OCI-LY1 (cell line): Measurements from ENCODE around the gene MICAL2.

Experiments used
- H2AFZ ChIP-seq: fragments of 200-600 bp; sonication (generic), shearing (Covaris generic); 2 replicates; pipeline ENCODE4 v1.6.0; 2014; ENCODE audit warnings: antibody characterized with exemption, mild to moderate bottlenecking, low read length
- H3F3A ChIP-seq: fragments of 200-600 bp; sonication (generic), shearing (Covaris generic); 2 replicates; pipeline ENCODE4 v1.6.0; 2014; ENCODE audit warnings: mild to moderate bottlenecking, antibody characterized with exemption, low read length, moderate library complexity; ENCODE audit not compliant: insufficient read depth
- H3K27ac ChIP-seq: fragments of 200-600 bp; sonication (generic); 2 replicates; pipeline ENCODE4 v1.5.1; 2014; ENCODE audit warnings: low read length, mixed run types, mild to moderate bottlenecking, low read depth; ENCODE audit not compliant: poor library complexity, severe bottlenecking
- H3K27me3 ChIP-seq: fragments of 200-600 bp; sonication (generic); 2 replicates; pipeline ENCODE4 v1.6.0; 2014; ENCODE audit warnings: antibody characterized with exemption, mild to moderate bottlenecking, low read length, moderate library complexity; ENCODE audit not compliant: insufficient read depth
- H3K36me3 ChIP-seq: fragments of 200-600 bp; sonication (generic); 2 replicates; pipeline ENCODE4 v1.6.1; 2014; ENCODE audit warnings: mild to moderate bottlenecking, antibody characterized with exemption, low read length, moderate library complexity, mixed read lengths; ENCODE audit not compliant: insufficient read depth
- H3K4me1 ChIP-seq: fragments of 200-600 bp; sonication (generic); 2 replicates; pipeline ENCODE4 v1.5.1; 2014; ENCODE audit warnings: mild to moderate bottlenecking, low read length, moderate library complexity; ENCODE audit not compliant: insufficient read depth, severe bottlenecking
- H3K4me2 ChIP-seq: fragments of 200-600 bp; sonication (generic), shearing (Covaris generic); 2 replicates; pipeline ENCODE4 v1.6.1; 2014; ENCODE audit warnings: low read length
- H3K4me3 ChIP-seq: fragments of 200-600 bp; sonication (generic); 2 replicates; pipeline ENCODE4 v1.5.1; 2014; ENCODE audit warnings: low read length, low read depth, mild to moderate bottlenecking, mixed read lengths; ENCODE audit not compliant: poor library complexity, severe bottlenecking
- H3K79me2 ChIP-seq: fragments of 200-600 bp; shearing (Covaris generic); 2 replicates; pipeline ENCODE4 v1.6.1; 2016; ENCODE audit warnings: mixed run types, low read length, mixed read lengths; ENCODE audit not compliant: insufficient read depth
- H3K9ac ChIP-seq: fragments of 200-600 bp; sonication (generic), shearing (Covaris generic); 2 replicates; pipeline ENCODE4 v1.6.1; 2014; ENCODE audit warnings: mild to moderate bottlenecking, low read length, mixed read lengths
- H3K9me2 ChIP-seq: fragments of 200-600 bp; sonication (generic), shearing (Covaris generic); 2 replicates; pipeline ENCODE4 v1.6.1; 2014; ENCODE audit warnings: low read depth, mild to moderate bottlenecking, low read length, mixed read lengths
- H3K9me3 ChIP-seq: fragments of 200-600 bp; shearing (Covaris generic); 2 replicates; pipeline ENCODE4 v1.6.1; 2014; ENCODE audit warnings: low read length, mixed read lengths
- H4K20me1 ChIP-seq: fragments of 200-600 bp; sonication (generic), shearing (Covaris generic); 2 replicates; pipeline ENCODE4 v1.6.0; 2016; ENCODE audit warnings: mild to moderate bottlenecking, low read length; ENCODE audit not compliant: insufficient read depth
- EZH2 ChIP-seq: fragments of 200-600 bp; sonication (generic), shearing (Covaris generic); IDR thresholded peaks from 2 replicates; pipeline ENCODE4 v1.8.0; 2017; ENCODE audit warnings: borderline replicate concordance, mixed run types, mild to moderate bottlenecking, antibody characterized with exemption, low read length, moderate library complexity, mixed read lengths
- TF ChIP-seq, protein P1 (sequence below): fragments of 200-600 bp; sonication (generic), shearing (Covaris generic); IDR thresholded peaks from 2 replicates; pipeline ENCODE4 v1.5.1; 2017; ENCODE audit warnings: mild to moderate bottlenecking, antibody characterized with exemption, low read length, moderate library complexity, mixed read lengths

MICAL2 gene

DNA sequence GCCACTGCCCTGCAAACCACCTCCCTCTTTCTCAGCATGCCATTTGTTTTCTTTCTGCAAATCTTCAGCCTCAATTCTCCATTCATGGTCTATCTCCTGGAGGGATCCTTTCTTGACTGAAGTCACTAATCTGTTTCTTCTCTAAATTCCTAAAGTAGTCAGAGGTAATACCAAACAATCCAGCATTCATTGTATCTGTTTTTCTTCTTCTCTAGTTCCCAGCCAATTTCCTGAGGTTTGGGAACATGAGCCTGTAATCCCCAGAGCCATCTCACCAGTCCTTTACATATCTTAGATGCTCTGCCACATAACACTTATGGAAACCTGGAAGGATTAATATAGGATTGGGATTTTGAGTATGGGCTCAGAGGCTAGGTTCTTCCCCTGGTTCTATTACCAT lies 86.5 kb downstream of the MICAL2 start:
- H3K9me2 ChIP-seq = no peaks in the 10 kb centered on the region
- no peaks in the 10 kb centered on the region for H4K20me1 ChIP-seq
- no peak overlapping the region for H3K9ac ChIP-seq
- no peaks in the 10 kb centered on the region for H3K79me2 ChIP-seq
- no peaks in the 10 kb centered on the region for H3K27me3 ChIP-seq
- H3K4me2 ChIP-seq = no peak overlapping the region
- no peak overlapping the region for H2AFZ ChIP-seq
- H3F3A ChIP-seq = no peaks in the 10 kb centered on the region
- TF ChIP-seq, protein P1, sequence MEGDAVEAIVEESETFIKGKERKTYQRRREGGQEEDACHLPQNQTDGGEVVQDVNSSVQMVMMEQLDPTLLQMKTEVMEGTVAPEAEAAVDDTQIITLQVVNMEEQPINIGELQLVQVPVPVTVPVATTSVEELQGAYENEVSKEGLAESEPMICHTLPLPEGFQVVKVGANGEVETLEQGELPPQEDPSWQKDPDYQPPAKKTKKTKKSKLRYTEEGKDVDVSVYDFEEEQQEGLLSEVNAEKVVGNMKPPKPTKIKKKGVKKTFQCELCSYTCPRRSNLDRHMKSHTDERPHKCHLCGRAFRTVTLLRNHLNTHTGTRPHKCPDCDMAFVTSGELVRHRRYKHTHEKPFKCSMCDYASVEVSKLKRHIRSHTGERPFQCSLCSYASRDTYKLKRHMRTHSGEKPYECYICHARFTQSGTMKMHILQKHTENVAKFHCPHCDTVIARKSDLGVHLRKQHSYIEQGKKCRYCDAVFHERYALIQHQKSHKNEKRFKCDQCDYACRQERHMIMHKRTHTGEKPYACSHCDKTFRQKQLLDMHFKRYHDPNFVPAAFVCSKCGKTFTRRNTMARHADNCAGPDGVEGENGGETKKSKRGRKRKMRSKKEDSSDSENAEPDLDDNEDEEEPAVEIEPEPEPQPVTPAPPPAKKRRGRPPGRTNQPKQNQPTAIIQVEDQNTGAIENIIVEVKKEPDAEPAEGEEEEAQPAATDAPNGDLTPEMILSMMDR = no peak
- no peak for TF ChIP-seq EZH2
- H3K36me3 ChIP-seq = no peaks in the 10 kb centered on the region
- H3K27ac ChIP-seq = no peak overlapping the region
- no peaks in the 10 kb centered on the region for H3K4me1 ChIP-seq
- H3K9me3 ChIP-seq = no peaks in the 10 kb centered on the region
- H3K4me3 ChIP-seq = no peak overlapping the region

DNA sequence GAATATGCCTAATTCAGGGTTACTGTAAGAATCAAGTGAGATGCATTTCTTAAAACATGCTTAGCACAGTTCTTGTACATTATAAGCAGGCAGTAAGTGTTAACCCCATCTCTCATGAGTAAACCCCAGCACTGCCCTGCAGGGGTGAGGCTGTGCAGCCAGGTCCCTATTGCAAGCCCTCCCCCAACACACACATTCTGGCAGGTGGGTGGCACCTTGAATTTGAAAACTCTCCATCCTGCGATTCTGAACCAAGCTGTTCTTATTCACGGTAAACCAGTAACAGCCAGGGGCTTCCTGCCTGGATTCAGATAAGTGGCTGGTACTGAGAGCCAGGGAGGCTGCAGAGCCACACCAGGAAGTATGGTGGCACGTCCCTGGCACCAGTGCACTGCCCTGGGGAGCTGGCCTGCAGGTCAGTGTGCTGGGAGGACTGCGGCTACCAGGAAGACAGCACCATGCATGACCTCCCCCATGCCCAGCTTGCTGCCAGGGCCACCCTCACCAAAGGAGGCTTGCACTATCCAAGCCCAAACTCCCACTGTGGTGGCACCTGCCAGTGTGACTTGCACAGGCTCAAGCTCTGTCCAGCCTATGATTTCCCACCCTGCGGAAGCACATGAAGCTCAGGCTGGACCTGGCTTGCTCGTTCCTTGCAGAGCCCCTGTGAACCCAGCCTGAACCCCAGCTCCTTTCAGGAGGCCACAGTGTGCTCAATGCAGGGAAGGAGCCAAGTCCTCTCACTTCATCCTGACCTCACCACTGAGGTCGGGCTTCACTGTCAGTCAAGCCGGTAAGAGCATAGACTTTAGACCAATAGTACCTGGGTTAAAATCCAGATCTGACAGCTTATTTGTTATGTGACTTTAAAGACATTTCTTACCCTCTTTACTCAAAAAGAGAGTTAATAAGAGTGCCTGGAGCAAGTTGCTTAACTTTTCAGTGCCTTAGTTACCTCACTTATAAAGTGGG lies 88.1 kb downstream of the MICAL2 start:
- H4K20me1 ChIP-seq = no peaks in the 10 kb centered on the region
- no peak overlapping the region for H2AFZ ChIP-seq
- no peak overlapping the region for H3K4me3 ChIP-seq
- H3K27ac ChIP-seq = no peak overlapping the region
- H3K9ac ChIP-seq = no peak overlapping the region
- no peaks in the 10 kb centered on the region for H3F3A ChIP-seq
- H3K4me1 ChIP-seq = no peaks in the 10 kb centered on the region
- no peaks in the 10 kb centered on the region for H3K9me2 ChIP-seq
- H3K27me3 ChIP-seq = no peaks in the 10 kb centered on the region
- no peak overlapping the region for H3K4me2 ChIP-seq
- TF ChIP-seq, protein P1 = no peak
- no peak for TF ChIP-seq EZH2
- no peaks in the 10 kb centered on the region for H3K9me3 ChIP-seq
- no peaks in the 10 kb centered on the region for H3K79me2 ChIP-seq
- H3K36me3 ChIP-seq = no peaks in the 10 kb centered on the region

DNA sequence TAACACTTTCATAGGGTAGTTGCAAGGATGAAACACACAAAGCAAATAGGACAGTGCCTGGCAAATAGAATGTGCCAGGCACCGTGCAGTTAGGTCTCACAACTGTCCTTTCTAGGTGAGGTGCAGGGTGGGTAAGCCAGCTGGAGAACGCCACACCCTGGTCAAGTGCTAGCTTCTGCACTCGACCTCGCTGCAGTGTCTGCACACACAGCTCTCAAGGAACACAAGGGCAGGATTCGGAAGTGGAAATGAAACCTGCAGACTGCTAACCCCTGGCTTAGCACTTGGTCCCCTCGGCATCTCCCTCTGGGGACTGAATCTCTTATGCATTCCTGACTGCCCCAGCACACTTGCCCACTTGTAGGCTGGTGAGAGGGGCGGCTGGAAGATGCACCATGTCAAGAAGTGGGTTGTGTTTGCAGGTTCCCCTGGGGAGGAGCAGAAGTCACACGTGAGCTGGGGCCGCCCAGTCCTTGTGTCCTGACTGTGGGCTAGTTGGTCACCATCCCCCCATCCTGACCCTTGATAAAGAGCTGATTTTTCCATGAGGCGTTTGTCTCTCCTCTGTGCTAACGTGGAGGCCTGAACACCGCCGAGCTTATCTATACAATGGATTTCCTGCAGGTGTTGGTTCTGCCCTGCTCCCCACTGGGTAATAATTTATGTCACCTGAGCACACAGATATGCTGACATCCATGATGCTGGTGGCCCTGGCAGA lies 89.0 kb downstream of the MICAL2 start:
- no peaks in the 10 kb centered on the region for H3K4me1 ChIP-seq
- no peaks in the 10 kb centered on the region for H4K20me1 ChIP-seq
- no peak for TF ChIP-seq EZH2
- TF ChIP-seq, protein P1 = no peak
- H3K27me3 ChIP-seq = no peaks in the 10 kb centered on the region
- no peaks in the 10 kb centered on the region for H3K9me2 ChIP-seq
- no peak overlapping the region for H3K4me3 ChIP-seq
- H3F3A ChIP-seq = no peaks in the 10 kb centered on the region
- no peaks in the 10 kb centered on the region for H3K36me3 ChIP-seq
- H3K27ac ChIP-seq = no peak overlapping the region
- H3K9ac ChIP-seq = no peak overlapping the region
- no peak overlapping the region for H3K4me2 ChIP-seq
- H2AFZ ChIP-seq = no peak overlapping the region
- no peaks in the 10 kb centered on the region for H3K9me3 ChIP-seq
- H3K79me2 ChIP-seq = no peaks in the 10 kb centered on the region
